LNCaP clone FGC (cell line): ENCODE measurements around the gene SNX30.

ENCODE experiments used
- DNase-seq: peaks from one replicate; pipeline ENCODE4 v3.0.0-alpha.2; 2011; ENCODE audit warnings: low read depth
- H3K4me3 ChIP-seq: 2 replicates; pipeline ENCODE4 v1.5.1; 2011; ENCODE audit warnings: mild to moderate bottlenecking, low read depth, low read length, control low read depth
- TF ChIP-seq, protein P1 (sequence below): IDR thresholded peaks from 2 replicates; pipeline ENCODE4 v1.5.1; 2012; ENCODE audit warnings: mild to moderate bottlenecking; ENCODE audit not compliant: control insufficient read depth, insufficient read depth; ENCODE audit errors: extremely low read depth

Gene SNX30

DNA sequence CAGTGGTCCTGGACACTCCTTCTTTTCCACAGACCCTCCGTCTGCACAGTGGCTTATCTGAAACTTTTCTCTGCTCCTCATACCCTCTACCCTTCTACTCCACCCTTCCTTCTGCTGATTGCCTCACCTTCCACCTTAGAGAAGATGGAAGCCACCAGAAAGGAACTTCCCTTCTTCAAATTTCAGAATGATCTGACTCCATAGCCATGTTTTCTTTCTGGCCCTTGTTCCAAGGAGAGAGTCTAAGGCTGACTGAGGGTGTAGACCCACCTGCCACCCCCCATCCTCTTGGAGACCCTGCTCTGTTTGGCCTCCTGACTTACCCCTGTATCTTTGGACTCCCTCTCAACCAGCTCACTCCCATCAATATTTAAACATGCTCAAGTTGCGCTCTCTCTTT is 7.4 kb downstream of the SNX30 start:
- TF ChIP-seq, protein P1, sequence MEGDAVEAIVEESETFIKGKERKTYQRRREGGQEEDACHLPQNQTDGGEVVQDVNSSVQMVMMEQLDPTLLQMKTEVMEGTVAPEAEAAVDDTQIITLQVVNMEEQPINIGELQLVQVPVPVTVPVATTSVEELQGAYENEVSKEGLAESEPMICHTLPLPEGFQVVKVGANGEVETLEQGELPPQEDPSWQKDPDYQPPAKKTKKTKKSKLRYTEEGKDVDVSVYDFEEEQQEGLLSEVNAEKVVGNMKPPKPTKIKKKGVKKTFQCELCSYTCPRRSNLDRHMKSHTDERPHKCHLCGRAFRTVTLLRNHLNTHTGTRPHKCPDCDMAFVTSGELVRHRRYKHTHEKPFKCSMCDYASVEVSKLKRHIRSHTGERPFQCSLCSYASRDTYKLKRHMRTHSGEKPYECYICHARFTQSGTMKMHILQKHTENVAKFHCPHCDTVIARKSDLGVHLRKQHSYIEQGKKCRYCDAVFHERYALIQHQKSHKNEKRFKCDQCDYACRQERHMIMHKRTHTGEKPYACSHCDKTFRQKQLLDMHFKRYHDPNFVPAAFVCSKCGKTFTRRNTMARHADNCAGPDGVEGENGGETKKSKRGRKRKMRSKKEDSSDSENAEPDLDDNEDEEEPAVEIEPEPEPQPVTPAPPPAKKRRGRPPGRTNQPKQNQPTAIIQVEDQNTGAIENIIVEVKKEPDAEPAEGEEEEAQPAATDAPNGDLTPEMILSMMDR, result no peak
- no peak for DNase-seq
- no peak overlapping the region for H3K4me3 ChIP-seq

DNA sequence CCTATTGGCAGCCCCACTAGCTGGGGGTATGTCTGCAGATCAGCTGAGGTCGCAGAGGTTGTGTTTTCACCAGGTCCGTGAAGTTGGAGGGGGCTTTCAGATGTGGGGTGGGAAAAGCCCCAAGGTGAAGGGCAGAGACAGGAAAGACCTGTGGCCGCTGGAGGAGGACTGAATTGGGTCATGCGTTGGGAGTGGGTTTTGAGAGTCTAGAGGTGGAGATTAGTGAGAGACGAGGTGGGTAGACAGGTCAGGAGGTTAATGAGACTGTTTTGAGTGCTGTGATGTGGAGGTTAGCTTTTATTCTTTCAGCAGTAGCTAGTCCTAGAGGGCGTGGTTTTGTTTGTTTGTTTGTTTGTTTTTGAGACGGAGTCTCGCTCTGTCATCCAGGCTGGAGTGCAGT is 10.3 kb downstream of the SNX30 start:
- no peak overlapping the region for H3K4me3 ChIP-seq
- TF ChIP-seq, protein P1, result no peak
- no peak for DNase-seq

DNA sequence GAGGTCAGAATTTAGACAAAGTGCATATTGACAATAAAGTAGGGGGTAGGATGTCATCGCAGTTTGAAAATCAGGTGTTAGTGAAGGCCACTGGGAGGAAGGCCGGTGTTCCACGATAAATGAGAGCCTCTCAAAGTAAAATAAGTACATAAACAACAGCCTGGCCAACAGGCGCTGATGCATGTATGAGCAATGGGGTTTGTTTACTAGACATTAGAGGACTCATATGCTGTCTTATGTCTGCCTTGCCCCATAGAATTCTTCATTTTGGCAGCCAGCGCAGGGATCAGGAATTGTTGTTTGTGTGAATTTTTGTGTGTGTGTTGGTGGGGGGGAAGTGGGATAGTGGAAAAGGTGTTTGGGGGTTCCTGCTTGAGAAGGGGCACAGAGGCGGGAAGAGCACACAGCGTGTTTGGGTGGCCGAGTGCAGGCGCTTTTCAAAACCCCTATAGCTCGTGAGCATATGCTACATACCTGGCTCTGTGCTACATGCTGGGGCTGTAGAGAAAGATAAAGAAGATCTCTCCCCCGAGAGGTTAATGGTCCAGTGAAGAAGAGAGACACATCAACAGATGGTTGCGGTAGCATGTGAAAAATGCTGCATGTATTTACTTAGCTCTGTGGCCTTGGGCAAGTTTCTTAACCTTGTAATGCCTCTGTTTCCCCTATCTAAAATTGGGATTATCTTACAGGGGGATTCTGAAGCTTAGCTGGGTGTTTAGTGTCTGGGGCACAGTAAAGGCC is 11.5 kb downstream of the SNX30 start:
- TF ChIP-seq, protein P1, result no peak
- DNase-seq, result no peak

DNA sequence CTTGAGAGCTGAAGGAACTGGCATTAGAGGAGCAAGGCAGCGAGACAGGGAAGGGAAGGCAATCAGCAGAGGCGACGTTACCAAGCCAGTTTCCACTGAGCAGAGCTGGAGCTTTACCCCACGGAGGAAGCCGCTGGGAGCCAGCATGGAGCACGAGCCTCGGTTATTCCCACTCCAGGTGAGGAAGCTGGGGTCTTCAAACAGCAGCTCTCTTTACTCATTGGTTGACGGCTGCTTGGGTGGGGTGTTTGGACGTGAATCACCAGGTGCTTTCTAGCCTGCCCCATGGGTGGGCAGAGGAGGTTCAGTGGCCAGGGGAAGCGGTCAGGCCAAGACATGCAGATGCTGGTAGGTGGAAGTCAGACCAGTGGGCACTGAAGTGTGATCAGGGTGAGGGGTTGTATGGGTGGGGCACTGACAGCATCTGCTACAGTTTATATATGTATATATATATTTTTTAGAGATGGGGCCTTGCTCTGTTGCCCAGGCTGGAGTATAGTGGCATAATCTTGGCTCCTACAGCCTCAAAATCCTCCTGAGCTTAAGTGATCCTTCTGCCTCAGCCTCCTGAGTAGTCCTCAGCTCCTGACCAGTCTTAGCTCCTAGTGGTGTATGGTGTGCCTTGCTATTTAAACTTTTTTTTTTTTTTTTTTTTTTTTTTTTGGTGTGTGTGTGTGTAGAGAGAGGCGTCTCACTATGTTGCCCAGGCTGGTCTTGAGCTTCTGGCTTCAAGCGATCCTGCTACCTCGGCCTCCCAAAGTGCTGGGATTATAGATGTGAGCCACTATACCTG is 12.4 kb downstream of the SNX30 start:
- TF ChIP-seq, protein P1, result no peak
- H3K4me3 ChIP-seq, result no peak overlapping the region
- no peak for DNase-seq

More for the DNA sequence above, 11.5 kb downstream of the SNX30 start:
- no peak overlapping the region for H3K4me3 ChIP-seq

DNA sequence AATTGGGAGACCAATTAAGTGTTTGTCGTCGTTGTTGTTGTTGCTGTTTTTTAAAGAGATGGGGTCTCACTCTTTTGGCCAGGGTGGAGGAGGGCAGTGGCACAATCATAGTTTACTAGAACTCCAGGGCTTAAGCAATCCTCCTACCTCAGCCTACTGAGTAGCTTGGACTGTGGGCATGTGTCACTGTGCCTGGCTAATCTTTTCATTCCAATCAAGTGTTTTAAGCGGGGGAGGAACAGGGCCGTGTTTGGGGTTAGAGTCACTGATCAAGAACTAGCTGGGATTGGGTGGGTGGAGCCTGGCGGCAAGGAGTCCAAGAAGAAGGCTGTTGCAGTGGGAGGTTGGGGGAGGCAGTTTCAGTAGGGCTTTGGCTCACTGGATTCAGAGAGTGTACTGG is 13.8 kb downstream of the SNX30 start:
- DNase-seq, result no peak

DNA sequence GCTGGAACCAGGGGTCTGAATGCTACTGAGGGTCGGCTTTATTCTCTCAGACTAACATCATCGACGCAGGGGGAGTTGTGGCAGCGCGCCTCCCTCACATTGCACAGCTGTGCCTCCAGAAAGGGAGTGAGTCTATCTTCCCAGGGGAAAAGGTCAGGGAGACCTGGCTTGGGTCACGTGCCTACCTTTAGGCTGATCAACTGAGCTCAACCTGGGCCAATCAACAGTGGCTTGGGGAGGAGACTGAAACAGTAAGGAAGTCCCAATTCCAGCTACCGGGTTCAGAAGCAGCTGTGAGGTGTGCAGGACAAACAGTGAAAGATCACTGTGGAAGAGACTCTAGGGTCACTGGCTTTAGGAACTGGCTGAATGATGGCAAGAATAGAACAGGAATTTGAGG is 14.3 kb downstream of the SNX30 start:
- TF ChIP-seq, protein P1, result no peak
- no peak for DNase-seq
- no peak overlapping the region for H3K4me3 ChIP-seq

More for the DNA sequence above, 13.8 kb downstream of the SNX30 start:
- H3K4me3 ChIP-seq, result no peak overlapping the region
- TF ChIP-seq, protein P1, result no peak
